Measurements from ENCODE around the gene UBR4.

The UBR4 gene

DNA sequence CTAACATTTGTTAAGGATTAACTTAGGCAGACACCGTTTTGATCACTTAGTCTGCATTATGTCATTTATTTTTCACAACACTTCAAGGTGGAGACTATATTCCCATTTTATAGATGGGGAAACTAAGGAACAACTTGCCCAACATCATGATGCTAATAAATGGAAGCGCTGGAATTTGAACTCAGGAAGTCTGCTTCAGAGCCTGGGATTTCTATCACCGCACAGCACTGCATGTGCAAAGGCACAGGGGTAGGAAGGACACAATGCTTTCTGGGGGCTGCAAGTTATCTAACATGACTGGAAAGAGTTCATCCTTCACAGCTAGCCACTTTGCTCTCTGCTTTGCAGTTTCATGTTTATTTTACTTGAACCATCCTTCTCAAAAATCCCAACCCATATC lies 100.5 kb downstream of the UBR4 start:
- TF ChIP-seq, protein P1, sequence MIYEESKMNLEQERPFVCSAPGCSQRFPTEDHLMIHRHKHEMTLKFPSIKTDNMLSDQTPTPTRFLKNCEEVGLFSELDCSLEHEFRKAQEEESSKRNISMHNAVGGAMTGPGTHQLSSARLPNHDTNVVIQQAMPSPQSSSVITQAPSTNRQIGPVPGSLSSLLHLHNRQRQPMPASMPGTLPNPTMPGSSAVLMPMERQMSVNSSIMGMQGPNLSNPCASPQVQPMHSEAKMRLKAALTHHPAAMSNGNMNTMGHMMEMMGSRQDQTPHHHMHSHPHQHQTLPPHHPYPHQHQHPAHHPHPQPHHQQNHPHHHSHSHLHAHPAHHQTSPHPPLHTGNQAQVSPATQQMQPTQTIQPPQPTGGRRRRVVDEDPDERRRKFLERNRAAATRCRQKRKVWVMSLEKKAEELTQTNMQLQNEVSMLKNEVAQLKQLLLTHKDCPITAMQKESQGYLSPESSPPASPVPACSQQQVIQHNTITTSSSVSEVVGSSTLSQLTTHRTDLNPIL (CRISPR knock-in tag; IDR thresholded peaks at IDR 0.05; ENCODE audit: low read depth) = no peak
- no peak for TF ChIP-seq PATZ1 (CRISPR knock-in tag; IDR thresholded peaks at IDR 0.05; ENCODE audit: borderline replicate concordance)
- TF ChIP-seq SNAI2 (CRISPR knock-in tag; IDR thresholded peaks at IDR 0.05) = no peak
- no peak for TF ChIP-seq RARB (CRISPR knock-in tag; IDR thresholded peaks at IDR 0.05)
- TF ChIP-seq CSRNP3 (CRISPR knock-in tag; IDR thresholded peaks at IDR 0.05) = no peak
- no peak for TF ChIP-seq TCF4 (CRISPR knock-in tag; IDR thresholded peaks at IDR 0.05; ENCODE audit: borderline replicate concordance)
- no peak for TF ChIP-seq ZFP30 (CRISPR knock-in tag; IDR thresholded peaks at IDR 0.05)
- ATAC-seq = no peak

GRCh38 chr1:19101244-19101643 lies 108.8 kb downstream of the UBR4 start:
- TF ChIP-seq SNAI2 (CRISPR knock-in tag; IDR thresholded peaks at IDR 0.05) = no peak
- TF ChIP-seq OSR1 (CRISPR knock-in tag; IDR thresholded peaks at IDR 0.05) = no peak
- TF ChIP-seq PPARA (CRISPR knock-in tag; IDR thresholded peaks at IDR 0.05; ENCODE audit: borderline replicate concordance) = no peak
- TF ChIP-seq PATZ1 (CRISPR knock-in tag; IDR thresholded peaks at IDR 0.05; ENCODE audit: borderline replicate concordance) = no peak
- TF ChIP-seq ZFP3 (CRISPR knock-in tag; IDR thresholded peaks at IDR 0.05) = no peak
- TF ChIP-seq TOX (CRISPR knock-in tag; IDR thresholded peaks at IDR 0.05; ENCODE audit: borderline replicate concordance) = no peak
- no peak for TF ChIP-seq ESRRG (CRISPR knock-in tag; IDR thresholded peaks at IDR 0.05)
- TF ChIP-seq ZNF8 (CRISPR knock-in tag; IDR thresholded peaks at IDR 0.05) = no peak
- TF ChIP-seq CSRNP3 (CRISPR knock-in tag; IDR thresholded peaks at IDR 0.05) = no peak
- no peak for TF ChIP-seq ARNTL (CRISPR knock-in tag; IDR thresholded peaks at IDR 0.05; ENCODE audit: borderline replicate concordance, low read depth)
- ATAC-seq = no peak

- no peak for ATAC-seq
- TF ChIP-seq POU6F1 (CRISPR knock-in tag; IDR thresholded peaks at IDR 0.05; ENCODE audit: borderline replicate concordance, low read depth) (no peak), BACH2 (CRISPR knock-in tag; IDR thresholded peaks at IDR 0.05; ENCODE audit: borderline replicate concordance) (no peak), CSRNP3 (CRISPR knock-in tag; IDR thresholded peaks at IDR 0.05) (no peak), ISL1 (CRISPR knock-in tag; IDR thresholded peaks at IDR 0.05) (no peak), PPARA (CRISPR knock-in tag; IDR thresholded peaks at IDR 0.05; ENCODE audit: borderline replicate concordance) (no peak), TOX (CRISPR knock-in tag; IDR thresholded peaks at IDR 0.05; ENCODE audit: borderline replicate concordance) (no peak), ZNF8 (CRISPR knock-in tag; IDR thresholded peaks at IDR 0.05) (no peak), ZNF70 (CRISPR knock-in tag; IDR thresholded peaks at IDR 0.05) (no peak), ESRRG (CRISPR knock-in tag; IDR thresholded peaks at IDR 0.05) (no peak), SNAI2 (CRISPR knock-in tag; IDR thresholded peaks at IDR 0.05) (no peak), OSR1 (CRISPR knock-in tag; IDR thresholded peaks at IDR 0.05) (no peak)
- TF ChIP-seq, protein P2, sequence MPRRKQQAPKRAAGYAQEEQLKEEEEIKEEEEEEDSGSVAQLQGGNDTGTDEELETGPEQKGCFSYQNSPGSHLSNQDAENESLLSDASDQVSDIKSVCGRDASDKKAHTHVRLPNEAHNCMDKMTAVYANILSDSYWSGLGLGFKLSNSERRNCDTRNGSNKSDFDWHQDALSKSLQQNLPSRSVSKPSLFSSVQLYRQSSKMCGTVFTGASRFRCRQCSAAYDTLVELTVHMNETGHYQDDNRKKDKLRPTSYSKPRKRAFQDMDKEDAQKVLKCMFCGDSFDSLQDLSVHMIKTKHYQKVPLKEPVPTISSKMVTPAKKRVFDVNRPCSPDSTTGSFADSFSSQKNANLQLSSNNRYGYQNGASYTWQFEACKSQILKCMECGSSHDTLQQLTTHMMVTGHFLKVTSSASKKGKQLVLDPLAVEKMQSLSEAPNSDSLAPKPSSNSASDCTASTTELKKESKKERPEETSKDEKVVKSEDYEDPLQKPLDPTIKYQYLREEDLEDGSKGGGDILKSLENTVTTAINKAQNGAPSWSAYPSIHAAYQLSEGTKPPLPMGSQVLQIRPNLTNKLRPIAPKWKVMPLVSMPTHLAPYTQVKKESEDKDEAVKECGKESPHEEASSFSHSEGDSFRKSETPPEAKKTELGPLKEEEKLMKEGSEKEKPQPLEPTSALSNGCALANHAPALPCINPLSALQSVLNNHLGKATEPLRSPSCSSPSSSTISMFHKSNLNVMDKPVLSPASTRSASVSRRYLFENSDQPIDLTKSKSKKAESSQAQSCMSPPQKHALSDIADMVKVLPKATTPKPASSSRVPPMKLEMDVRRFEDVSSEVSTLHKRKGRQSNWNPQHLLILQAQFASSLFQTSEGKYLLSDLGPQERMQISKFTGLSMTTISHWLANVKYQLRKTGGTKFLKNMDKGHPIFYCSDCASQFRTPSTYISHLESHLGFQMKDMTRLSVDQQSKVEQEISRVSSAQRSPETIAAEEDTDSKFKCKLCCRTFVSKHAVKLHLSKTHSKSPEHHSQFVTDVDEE (CRISPR knock-in tag; IDR thresholded peaks at IDR 0.05) = no peak
Measured at GRCh38 chr1:19100028-19100427, 110.0 kb downstream of the UBR4 start.
